GM18520 (cell line): ENCODE data around the gene CYP51A1.
"Not testable (repeated sequence)": the region's sequence is repeated elsewhere in the genome, so short reads cannot be mapped to it uniquely, and the experiment has no call there.

Experiments used
- ATAC-seq: cut with Tn5 transposase; IDR thresholded peaks from one replicate; pipeline ENCODE4 v1.9.1; 2021; ENCODE audit not compliant: unreplicated experiment

Gene CYP51A1

DNA sequence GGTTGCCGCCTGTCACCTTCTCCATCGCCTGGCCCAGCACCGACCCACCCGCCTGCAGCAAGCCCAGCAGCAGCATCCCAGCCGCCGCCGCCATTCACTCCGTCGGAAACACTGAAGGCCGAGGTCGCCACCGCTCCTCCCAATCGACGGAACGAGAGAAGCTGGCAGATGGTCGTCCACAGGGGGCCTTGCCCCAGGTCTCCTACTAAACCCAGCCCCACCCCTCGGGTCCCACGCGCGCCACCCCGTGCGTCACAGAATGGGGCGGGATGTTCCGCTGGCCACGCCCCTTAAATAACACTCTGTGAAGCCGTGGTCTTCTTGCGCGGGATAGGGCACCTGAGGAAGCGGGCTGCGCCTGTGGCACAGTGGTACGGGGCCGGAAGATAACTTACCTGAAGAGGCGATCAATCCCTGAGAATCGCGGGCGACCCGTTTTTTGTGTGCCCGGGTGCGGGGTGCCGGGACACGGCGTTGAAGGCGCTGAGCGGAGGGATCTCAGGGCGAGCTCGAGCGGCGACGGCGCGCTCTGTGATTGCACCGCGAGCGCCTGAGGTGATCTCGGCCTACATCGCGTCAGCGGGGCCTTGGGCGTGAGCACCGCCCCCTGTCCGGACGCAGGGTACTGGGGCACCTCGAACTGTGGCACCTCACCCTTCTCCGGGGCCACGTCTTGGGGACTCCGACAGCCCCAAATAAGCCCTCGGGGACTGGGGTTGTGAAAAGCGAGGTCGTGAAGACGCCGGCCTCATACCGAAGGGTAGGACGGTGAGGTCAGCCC, at the start of gene CYP51A1:
Gene CYP51A1, minus strand, starts transcription at position 207 of the 781 bp plus-strand sequence. Its CDS starts 113 bp downstream, at position 94.
- peak; percentile 90 for ATAC-seq

DNA sequence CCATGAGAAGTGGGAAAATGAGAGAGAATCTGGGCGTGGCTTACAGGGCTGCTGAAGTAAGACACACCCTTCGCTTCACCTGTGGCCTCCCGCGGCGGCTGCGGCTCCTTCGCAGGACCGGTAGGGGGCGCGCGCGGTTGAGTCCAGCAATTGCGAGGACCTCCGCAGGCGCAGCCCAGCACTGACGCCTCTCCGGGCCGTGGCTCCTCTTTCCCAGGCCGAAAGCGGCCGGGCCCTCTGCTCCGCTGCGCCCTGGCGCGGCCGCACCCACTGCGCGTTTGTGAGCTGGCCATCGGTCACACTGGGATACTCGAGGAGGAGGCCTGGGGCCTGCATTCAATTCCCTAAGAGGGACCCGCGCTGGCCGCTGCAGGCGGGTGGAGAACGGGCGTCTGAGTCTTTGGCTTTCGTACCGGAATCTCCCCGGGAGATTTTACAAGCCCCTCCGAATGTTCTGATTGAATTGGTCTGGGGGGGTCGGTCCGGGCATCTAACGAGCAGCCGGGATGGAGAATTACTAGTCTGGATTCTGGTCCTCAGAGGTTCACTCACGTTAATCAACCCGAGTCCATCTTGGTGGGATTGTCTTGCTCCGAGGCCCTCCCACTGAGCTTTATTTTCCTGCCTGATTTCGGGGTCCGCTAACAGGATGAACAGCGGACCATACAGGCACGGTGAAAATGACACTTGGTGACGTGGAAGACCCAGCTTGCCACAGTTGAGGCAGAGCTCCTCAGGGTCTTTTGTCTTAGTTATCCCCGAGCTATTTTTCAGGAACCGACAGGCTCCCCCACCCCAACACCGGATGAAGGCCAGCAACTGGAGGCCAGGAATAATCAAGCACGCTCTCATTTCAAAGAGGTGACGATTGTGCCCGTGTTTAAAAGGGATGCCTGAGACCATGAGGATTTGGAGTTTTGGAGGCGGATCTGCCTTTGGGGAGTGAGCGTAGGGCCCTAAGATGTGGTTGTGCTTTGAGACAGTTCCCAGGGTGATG, 44.9 kb upstream of the CYP51A1 start, which contains the start of gene LRRD1:
Gene LRRD1, minus strand, starts transcription at position 215 of the 997 bp plus-strand sequence. CDS start 13,940 bp downstream, outside the sequence.
- peak; percentile 95 for ATAC-seq

DNA sequence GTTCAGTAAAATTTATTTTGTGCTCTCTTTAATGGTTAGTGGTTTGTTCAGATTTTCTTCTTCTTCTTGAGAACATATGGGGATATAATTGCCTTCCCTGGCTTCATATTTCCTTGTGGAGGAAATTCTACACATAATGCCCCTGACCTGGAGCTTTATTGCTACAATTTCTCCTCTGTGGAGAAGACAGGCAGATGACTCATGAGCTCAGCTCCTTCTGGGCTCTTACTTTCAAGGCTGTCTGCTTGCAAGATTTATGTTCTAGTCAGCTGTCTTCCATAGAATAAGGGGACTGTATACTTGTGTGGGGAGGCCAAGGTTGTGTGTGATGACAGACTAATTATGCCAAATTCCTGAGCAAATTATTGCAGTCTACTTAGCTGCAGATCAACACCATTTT, 43.1 kb upstream of the CYP51A1 start:
- ATAC-seq, result no peak

DNA sequence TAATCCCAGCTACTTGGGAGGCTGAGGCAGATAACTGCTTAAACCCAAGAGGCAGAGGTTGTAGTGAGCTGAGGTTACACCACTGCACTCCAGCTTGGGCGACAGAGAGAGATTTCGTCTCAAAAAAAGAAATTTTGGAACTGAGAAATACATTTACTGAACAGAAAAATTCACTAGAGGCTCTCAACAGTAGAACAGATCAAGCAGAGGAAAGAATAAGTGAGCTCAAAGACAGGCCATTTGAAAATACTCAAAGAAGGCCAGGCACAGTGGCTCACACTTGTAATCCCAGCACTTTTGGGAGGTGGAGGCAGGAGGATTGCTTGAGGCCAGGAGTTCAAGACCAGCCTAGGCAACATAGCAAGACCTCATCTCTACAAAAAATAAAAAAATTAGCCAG, 35.3 kb upstream of the CYP51A1 start:
- not testable (repeated sequence) for ATAC-seq

DNA sequence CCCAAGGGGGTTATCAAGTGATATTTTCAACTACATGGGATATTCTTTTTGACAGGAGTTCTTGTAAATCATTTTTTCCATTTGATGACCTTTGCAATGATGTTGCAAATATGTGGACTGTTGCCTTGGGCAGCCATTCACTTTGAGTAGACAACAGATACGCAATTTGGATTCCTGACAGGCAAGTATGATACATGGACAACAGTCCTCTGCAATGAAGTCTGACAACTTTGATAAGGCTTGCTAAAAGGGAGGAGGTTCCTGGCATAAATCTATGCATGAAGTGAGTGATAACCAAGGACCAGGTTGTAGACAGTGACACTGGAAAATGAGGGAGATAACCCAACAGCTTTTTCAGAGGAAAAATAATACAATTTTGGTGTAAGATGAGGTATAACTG, 27.0 kb upstream of the CYP51A1 start:
- no peak for ATAC-seq

DNA sequence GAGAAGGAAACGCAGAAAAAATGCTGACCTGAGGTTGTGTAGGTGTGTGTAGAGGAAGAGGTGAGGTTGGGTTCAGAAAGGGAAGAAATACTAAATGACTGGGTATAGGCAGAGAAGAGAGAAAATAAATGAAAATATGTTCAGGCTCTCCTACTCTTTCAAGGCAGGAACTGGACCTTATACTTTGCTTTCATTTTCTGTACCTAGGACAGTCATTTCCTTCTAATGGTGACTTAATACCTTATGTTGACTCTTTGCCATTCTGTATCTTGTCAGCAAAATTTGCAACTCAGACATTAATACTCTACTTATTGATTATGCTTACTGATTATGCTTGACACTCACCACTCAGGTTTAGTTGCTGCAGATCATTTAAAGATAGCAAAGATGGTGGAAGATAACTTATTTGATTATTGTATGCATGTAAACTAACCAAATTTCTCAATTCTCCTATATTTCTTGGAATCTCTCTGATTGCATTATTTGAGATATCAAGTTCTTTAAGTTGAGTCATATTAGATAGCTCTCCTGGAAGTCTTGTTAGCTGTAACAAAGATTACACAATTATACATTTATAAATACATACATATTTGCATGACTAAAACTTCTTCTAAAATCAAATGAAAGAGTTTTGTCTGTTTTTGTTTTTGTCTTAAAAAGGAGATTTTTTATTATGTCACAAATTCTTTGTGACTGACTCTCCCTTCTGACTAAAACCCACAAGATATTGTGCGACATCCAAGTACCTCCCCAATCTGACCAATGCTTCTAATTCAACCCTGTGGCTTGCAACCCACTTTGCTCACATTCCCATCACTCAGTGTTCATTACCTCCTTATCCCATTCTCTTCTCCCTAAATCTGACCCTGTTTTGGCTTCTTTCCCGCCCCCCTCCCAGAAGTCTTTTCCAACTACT, 24.6 kb upstream of the CYP51A1 start:
- peak; percentile 68 for ATAC-seq

DNA sequence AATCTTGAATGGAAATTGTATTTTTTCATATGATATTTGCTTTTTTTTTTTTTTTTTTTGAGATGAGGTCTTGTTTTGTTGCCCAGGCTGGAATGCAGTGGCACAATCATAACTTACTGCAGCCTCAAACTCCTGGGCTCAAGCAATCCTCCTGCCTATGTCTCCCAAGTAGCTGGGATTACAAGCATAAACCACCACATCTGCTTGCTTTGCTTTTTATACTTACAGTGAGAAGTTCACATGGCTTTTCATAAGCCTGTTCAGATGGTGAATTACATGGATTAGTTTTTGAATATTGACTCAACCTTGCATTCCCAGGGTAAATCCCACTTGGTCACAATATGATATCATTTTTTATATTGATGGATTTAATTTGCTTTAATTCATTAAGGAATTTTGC, 22.7 kb upstream of the CYP51A1 start:
- ATAC-seq, result no peak

DNA sequence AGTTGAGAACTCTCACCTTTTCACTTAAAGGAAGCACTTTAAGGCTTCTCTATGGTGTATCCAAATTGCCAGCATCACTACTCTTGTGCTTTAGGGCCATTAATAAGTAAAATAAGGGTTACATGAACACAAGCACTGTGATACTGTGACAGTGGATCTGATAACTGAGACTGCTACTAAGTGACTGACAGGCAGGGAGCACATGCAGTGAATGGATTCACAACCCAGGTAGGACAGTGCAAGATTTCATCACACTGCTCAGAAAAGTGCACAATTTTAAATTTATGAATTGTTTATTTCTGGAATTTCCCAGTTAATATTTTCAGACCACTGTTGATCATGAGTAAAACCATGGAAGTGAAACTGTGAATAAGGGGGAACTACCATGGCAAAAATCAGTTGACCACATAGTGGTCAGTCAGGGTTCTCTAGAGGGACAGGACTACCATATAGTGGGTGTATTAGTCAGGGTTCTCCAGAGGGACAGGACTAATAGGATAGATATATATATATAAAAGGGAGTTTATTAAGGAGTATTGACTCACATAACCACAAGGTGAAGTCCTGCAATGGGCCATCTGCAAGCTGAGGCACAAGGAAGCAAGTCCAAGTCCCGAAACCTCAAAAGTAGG, 20.9 kb upstream of the CYP51A1 start:
- no peak for ATAC-seq

DNA sequence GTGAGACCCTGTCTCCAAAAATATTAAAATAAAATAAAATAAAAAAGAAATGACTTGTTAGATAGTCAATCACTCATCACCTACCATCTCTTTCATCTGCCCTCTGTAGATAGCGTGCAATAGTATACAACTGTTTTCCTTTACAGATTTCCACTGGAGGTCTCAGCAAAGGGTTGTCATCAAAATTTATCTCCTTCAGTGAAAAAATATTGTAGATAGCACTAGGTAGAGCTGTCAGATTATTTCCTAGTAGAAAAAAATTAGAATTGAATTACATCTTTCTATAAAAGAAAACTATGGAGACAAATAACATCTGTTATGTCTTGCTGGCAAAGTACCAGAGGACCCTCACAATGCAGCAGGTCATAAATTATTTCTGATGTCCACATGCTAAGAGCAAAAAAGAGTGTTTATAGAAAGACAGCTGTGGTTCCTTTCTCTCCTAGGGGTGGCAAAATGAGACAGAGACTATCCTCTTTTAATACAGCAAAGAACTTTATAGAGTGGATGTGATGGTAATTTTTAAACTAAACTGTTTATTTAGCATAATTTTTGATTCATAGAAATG, 16.3 kb upstream of the CYP51A1 start:
- no peak for ATAC-seq

DNA sequence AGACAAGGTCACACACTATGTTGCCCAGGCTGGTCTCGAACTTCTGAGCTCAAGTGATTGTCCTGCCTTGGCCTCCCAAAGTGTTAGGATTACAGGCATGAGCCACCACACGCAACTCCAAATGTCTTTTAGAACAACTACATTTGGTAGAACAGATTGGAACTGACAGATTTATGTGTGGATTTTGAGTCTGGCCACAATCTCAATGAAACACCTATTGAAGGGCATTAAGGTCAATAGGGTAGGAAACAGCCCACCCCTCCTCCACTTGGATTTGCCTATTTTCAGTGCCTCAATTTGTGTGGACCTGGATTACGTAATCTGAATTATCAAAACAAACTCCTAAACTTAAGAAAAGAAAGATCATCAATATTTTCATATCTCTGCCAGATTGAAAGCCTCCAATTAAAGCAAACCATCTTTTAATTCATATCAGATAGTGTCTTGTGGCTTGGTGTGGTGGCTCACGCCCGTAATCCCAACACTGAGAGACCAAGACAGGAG, 15.5 kb upstream of the CYP51A1 start:
- ATAC-seq, result no peak

DNA sequence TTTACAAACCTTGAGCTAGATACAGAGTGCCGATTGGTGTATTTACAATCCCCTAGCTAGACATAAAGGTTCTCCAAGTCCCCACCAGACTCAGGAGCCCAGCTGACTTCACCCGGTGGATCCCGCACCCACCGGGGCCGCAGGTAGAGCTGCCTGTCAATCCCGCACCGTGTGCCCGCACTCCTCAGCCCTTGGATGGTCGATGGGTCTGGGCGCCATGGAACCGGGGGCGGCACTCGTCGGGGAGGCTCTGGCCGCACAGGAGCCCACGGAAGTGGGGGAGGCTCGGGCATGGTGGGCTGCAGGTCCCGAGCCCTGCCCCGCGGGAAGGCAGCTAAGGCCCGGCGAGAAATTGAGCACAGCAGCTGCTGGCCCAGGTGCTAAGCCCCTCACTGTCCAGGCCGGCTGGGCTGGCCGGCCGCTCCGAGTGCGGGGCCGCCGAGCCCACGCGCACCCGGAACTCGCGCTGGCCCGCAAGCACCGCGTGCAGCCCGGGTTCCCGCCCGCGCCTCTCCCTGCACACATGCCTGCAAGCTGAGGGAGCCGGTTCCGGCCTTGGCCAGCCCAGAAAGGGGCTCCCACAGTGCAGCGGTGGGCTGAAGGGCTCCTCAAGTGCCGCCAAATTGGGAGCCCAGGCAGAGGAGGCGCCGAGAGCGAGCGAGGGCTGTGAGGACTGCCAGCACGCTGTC, 9.1 kb upstream of the CYP51A1 start:
- not testable (repeated sequence) for ATAC-seq

DNA sequence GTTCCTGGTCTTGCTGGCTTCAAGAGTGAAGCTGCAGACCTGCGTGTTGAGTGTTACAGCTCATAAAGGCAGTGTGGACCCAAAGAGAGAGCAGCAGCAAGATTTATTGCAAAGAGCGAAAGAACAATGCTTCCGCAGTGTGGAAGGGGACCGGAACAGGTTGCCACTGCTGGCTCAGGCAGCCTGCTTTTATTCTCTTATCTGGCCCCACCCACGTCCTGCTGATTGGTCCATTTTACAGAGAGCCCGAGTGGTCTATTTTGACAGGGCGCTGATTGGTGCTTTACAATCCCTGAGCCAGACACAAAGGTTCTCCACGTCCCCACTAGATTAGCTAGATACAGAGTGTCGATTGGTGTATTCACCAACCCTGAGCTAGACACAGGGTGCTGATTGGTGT, 8.5 kb upstream of the CYP51A1 start:
- not testable (repeated sequence) for ATAC-seq

DNA sequence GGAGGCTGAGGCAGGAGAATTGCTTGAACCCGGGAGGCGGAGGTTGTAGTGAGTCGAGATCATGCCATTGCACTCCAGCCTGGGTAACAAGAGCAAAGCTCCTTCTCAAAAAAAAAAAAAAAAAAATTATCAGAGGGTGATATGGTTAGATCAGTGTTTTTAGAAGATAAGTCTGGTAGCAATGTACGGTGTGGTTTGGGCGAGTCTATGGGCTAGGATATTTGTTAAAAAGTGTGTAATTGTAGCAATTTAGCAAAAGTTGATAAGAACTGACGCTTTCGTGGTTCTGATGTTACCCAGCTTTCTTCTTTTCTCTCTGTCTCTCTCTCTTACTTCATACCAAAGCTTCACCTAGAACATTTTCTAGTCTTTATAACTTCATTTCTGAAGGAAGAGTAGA, 6.9 kb upstream of the CYP51A1 start:
- ATAC-seq, result no peak

DNA sequence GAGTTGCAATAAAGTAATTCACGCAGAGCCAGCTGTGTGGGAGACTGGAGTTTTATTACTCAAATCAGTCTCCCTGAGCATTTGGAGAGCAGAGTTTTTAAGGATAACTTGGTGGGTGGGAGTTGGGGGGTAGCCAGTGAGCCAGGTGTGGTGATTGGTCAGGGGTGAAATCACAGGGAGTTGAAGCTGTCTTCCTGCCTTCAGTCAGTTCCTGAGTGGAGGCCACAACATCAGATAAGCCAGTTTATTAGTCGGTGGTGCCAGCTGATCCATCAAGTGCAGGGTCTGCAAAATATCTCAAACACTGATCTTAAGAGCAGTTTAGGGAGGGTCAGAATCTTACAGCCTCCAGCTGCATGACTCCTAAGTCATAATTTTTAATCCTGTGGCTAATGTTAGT, 3.3 kb upstream of the CYP51A1 start:
- no peak for ATAC-seq

DNA sequence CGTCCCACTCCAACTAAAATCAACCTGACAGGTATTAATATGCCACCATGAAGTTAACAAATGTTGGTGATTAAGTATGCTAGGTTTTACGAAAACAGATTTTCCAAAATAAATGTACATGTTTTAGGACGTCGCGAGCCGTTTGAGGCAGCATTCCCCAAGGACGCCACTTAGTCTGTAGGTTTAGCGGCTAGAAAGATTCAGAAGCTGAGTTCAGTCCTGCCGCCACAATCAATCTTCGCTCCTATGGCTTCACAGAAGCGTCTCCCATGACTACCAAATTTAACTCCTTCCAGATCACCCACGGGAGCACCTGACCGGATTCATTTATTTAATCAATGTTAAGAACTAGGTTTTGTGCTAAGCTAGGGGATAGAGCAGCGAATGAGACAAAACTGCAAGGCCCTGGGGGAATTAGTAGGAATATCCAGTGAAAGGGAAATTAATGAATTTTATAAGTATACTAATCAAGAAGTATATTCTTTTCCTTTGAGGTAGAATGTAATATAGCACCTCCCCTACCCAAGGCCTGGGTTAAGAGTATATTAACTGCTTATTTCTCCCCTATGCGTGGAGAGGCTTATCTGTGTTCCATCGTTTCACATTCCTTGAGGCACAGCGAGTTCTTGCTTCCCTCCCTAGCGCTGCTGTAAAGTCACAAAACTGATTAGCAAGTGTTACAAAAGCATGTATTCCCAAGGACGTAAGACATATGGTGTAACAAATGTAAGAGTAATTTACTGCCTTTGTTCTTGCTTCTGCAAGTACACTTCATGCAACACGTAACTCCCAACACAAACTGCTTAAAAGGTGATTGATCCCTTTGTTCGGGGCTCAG, 994 bp upstream of the CYP51A1 start:
- no peak for ATAC-seq

DNA sequence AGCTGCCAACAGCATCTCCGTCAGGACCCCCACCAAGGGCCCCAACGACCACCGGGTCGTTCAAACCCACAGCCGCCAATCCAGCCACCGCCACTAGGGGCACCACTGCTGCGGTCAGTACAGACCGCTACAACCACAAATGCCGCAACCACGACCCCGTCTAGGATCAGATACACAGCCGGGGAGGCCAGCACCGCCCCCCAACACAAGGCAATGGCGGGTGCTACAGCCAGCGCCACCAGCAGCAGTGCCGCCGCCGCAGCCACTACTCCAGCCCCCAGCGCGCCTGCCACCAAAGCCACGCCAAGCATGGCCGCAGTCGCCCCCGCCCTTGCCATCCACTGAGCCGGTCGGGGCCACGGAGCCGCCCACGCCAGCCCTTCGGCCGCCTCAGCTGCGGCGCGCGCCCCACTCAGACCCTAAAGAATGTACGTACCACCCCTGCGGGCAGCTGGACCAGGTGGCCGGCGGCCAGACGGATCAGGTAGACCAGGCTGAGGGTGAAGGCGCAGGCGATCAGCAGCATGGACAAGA, 473 bp downstream of the CYP51A1 start:
- peak; percentile 10 for ATAC-seq

DNA sequence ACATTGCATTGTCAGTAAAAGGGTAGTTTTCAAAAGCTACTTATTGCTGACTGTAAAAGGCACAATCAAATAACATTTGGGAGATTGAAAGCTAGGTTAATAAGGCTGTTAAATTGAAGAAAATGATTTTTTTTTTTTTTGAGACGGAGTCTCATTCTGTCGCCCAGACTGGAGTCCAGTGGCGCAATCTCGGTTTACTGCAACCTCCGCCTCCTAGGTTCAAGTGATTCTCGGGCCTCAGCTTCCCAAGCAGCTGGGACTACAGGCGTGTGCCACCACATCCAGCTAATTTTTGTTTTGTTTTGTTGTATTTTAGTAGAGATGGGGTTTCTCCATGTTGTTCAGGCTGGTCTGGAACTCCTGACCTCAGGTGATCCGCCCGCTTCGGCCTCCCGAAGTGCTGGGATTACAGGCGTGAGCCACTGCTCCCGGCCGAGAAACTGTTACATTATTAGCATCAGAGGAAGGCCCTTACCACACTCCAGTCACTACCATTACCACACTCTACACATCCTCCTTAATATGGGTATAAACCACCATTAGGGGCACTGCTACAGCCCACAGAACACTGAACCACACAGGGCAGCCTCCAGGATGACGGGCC, 1.0 kb downstream of the CYP51A1 start:
- ATAC-seq, result peak; percentile 9
